ENCODE measurements around the gene CCT2.

The CCT2 gene

DNA sequence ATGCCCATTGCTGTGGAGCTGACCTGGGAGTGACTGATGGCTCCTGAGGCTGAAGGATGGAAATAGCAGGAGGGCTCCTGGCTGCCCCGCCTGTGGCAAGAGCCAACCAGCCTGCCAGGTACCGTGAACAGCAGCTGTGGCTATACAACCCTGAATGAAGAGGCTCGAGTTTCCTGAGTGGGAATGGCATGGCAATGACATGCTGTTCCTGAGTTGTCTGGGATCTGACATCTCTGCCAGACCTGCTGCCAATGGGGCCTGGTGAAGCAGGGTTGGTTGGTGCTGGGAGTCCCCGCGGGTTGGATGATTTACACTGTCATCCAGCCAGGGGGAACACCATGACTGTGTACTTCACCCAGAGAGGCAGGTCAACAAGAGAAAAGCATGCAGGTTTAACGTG, 57.3 kb downstream of the CCT2 start:
- DNase-seq (ENCODE audit: low read depth) = no peak

- no peak for DNase-seq (ENCODE audit: low read depth)
Observed at GRCh38 chr12:69644511-69644910, 59.3 kb downstream of the CCT2 start.

GRCh38 chr12:69645031-69645430, 59.8 kb downstream of the CCT2 start:
- no peak for DNase-seq (ENCODE audit: low read depth)

DNA sequence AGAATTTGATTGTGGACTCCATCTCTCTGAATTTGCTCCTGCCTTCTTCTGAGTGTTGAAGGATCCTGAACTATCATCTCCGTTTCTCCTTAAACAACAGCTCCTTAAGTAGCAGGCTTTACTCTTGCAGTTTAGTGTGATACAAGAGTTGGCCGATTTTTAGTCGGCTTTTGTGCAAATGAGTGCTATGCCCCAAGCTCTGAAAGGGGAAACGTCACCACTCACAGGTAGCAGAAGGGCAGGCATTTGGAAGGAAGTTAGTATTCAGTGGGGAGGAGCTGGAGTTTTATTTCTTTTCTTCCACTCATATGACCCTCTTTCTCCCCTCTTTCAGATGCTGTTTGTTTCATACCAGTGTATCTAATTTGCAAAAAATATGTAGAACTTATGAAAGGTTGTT, 61.9 kb downstream of the CCT2 start:
- no peak for DNase-seq (ENCODE audit: low read depth)

- no peak for DNase-seq (ENCODE audit: low read depth)
Observed at GRCh38 chr12:69648476-69648875, 63.2 kb downstream of the CCT2 start.

- DNase-seq (ENCODE audit: low read depth) = no peak
Observed at GRCh38 chr12:69649529-69649928, 64.3 kb downstream of the CCT2 start.

Data from activated T-cell treated with anti-CD3 and anti-CD28 coated beads for 1 hour (primary cell).